GM12891 (cell line): ENCODE measurements around the gene ADH1B.

Experiments
- POLR2A ChIP-seq: IDR thresholded peaks from 2 replicates; pipeline ENCODE4 v1.6.1; 2011; ENCODE audit warnings: low read depth, low read length, control low read depth
- POLR2AphosphoS5 ChIP-seq: IDR thresholded peaks from 2 replicates; pipeline ENCODE4 v1.6.1; 2011; ENCODE audit warnings: low read depth, low read length, control low read depth
- POU2F2 ChIP-seq: IDR thresholded peaks from 2 replicates; pipeline ENCODE4 v1.6.1; 2011; ENCODE audit warnings: low read depth, mild to moderate bottlenecking, control low read depth, low read length, moderate library complexity
- SPI1 ChIP-seq: IDR thresholded peaks from 2 replicates; pipeline ENCODE4 v1.6.1; 2011; ENCODE audit warnings: low read depth, low read length, control low read depth
- TAF1 ChIP-seq: IDR thresholded peaks from 2 replicates; pipeline ENCODE4 v1.6.1; 2011; ENCODE audit warnings: low read depth, low read length, control low read depth

DNA sequence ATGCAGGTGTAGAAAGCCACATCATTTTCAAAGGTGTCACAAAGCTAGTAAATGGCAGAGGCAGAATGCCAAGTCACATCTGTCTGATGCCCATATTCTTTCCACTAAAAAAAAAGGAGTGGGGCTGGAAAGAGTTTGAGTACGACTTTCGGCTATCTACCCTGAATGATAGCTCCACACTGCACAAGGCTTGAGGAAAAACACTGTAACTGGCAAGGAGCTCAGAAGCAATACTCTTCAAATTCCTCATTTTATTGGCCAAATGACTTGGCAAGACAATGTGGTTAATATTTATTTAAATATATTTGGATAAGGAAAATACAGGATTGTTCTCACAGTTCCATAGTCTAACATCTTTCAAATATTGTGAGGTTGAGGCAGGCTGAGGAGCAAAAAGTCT lies 36.7 kb upstream of the ADH1B start:
- TF ChIP-seq POLR2AphosphoS5 (no peak), POLR2A (no peak), TAF1 (no peak), SPI1 (no peak), POU2F2 (no peak)
